NCI-H128 (cell line): ENCODE results near the gene NSA2.
"Not testable (repeated sequence)": the region's sequence is repeated elsewhere in the genome, so short reads cannot be mapped to it uniquely, and the experiment has no call there.

Source experiments
- DNase-seq: peaks from one replicate; lab custom pipeline; 2025; ENCODE audit not compliant: unreplicated experiment; lab: John Stamatoyannopoulos, UW

NSA2 gene

GRCh38 chr5:74766849-74767578 is at the start of gene NSA2, which contains the start of gene GFM2:
TSS of gene NSA2 (plus strand) at chr5:74767249. CDS start at chr5:74767361, 112 bp downstream.
TSS of gene GFM2 (minus strand) at chr5:74767117. CDS start at chr5:74763742, 3,375 bp downstream.
- DNase-seq = peak; percentile 77

DNA sequence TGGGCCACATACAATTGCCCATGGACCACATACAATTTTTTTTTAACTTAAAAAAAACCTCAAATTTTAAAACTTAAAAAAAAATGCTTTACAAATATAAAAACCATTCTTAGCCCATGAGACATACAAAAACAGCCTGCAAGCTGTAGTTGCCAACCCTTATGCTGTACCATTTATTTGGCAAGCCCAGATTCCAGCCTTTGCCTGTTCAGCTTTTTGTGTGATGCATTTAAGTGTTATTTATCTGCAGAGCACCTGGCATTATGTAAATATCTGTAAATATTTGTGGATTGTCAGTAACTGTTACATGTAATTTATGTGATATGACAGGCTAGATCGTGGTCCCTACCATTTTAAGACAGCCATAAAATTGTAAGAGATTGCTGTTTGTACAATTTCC is 49.5 kb upstream of the NSA2 start:
- no peak for DNase-seq

DNA sequence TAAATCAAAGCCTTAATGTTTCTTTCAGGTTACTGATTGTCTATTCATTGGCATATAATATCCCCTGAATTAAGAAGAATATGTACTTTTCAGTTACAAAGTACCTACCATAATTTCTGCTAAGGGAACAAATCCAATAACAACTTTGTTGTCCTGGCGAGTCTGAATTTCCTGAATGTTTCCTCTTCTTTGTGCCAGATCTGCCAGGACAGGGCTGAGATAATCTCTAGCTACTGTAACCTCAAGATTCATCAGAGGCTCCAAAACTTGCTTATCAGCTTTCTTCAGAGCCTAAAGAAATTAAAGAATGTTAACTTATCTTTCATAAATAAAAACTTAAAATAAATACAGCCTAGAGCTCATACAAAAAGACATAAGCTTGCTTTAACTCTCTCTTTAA is 44.8 kb upstream of the NSA2 start:
- no peak for DNase-seq

GRCh38 chr5:74725331-74725730 is 41.7 kb upstream of the NSA2 start:
- no peak for DNase-seq

GRCh38 chr5:74736759-74737158 is 30.3 kb upstream of the NSA2 start:
- DNase-seq = no peak

DNA sequence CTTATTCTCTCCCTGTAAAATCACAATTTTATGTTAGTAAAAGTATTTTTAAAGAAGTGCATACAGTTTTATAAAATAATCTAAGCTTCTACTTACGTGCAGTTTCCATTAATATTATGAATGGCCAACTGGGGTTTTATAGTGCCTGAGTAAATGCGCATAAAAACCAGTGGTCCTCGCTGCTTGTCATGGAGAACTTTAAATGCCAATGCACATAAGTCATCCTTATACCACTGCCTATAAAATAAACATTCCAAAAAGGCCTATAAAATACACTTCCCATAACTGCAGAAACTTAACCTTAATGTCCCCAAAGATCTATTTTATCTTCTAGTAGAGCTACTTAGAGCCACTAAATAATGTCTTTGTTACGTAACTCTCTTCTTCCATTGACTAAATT is 28.6 kb upstream of the NSA2 start:
- DNase-seq = no peak

DNA sequence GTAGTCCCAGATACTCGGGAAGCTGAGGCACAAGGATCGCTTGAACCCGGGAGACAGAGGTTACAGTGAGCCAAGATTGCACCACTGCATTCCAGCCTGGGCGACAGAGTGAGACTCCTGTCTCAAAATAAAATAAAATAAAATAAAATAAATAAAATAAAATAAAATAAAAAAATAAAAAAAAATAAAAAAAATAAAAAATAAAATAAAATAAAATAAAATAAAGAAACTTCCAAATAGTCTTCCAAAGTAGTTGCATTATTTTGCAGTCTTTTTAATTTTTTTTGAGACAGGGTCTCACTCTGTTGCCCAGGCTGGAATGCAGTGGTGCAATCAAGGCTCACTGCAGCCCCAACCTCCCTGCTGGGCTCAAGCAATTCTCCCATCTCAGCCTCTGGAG is 18.3 kb upstream of the NSA2 start:
- not testable (repeated sequence) for DNase-seq

DNA sequence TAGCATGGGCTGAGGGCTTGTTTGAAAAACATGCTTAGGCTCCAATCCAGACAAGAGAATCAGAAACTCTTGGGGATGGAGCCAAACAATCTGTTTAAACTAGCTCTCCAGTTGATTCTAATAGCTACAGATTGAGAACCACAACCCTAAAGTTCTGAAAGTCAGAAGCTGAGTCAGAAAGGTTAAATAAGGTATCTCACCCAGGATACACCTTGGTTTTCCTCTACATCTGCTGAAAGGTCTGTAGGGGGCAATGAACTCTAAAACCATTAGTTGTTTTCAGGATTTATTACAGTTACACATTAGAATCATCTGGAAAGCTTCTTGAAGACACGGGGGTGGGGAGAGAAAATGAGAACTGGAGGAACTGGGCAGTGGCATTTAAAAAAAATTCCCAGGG is 5.8 kb upstream of the NSA2 start:
- no peak for DNase-seq

DNA sequence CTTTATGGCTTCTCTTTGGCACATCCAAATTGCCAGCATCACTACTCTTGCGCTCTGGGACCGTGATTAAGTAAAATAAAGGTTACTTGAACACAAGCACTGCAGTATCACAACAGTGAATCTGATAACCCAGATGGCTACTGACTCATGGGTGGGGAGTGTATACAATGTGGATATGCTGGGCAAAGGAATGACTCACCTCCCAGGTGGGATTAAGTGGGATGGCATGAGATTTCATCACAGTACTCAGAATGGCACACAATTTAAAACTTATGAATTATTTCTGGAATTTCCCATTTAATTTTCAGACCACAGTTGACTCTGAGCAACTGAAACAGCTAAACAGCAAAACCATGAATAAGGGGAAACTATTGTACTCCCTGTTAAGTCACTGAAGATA is 4.5 kb upstream of the NSA2 start:
- DNase-seq = no peak

DNA sequence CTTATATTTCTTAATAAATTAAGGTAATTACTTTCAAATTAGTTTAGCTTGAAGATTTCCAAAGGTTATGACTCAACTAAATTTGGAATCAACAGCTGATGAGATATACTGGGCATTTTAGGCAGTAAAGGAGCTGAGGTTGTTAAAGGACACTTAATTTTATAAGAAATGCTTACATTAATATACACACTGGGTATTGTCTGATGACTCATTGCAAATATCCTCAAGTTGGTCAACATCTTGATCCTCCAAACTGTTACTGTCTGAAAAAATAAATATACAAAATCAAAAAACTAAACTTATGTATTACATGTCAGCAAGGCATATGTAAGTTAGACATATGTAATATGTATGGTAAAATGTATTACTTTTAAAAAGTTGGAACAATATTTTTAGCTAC is 3.5 kb upstream of the NSA2 start:
- DNase-seq = no peak

GRCh38 chr5:74765201-74765600 is 1.8 kb upstream of the NSA2 start:
- no peak for DNase-seq

- no peak for DNase-seq
These were observed 1.1 kb upstream of the NSA2 start for GRCh38 chr5:74765929-74766328.

- no peak for DNase-seq
These were observed 616 bp upstream of the NSA2 start for GRCh38 chr5:74766418-74766848.

GRCh38 chr5:74767579-74767913 is 497 bp downstream of the NSA2 start:
- no peak for DNase-seq

- no peak for DNase-seq
These were observed 5.3 kb downstream of the NSA2 start for GRCh38 chr5:74772359-74772758.

DNA sequence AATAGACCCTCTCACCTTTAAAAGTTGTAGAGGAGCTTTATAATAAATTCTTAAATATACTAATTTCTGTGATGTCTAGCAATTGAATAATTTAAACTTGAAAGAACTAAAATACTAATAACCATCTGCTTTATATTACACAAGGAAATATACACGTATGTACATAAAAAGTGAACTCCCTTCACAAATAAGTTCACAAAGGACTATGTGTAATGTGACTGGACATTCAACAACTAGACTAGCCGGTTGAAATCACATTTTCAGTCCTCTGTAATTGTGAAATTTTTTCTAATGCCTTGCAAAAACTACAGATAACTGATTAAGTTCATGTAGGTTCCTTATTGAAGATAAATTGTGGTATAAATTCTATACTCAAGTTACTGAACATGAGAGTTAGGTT is 11.6 kb downstream of the NSA2 start:
- no peak for DNase-seq

GRCh38 chr5:74786851-74787250 is 19.8 kb downstream of the NSA2 start:
- DNase-seq = no peak

GRCh38 chr5:74787424-74787823 is 20.4 kb downstream of the NSA2 start:
- no peak for DNase-seq

GRCh38 chr5:74791669-74792068 is 24.6 kb downstream of the NSA2 start:
- DNase-seq = not testable (repeated sequence)

GRCh38 chr5:74798977-74799911 is 32.2 kb downstream of the NSA2 start:
- DNase-seq = no peak

GRCh38 chr5:74801197-74801596 is 34.1 kb downstream of the NSA2 start:
- DNase-seq = no peak

DNA sequence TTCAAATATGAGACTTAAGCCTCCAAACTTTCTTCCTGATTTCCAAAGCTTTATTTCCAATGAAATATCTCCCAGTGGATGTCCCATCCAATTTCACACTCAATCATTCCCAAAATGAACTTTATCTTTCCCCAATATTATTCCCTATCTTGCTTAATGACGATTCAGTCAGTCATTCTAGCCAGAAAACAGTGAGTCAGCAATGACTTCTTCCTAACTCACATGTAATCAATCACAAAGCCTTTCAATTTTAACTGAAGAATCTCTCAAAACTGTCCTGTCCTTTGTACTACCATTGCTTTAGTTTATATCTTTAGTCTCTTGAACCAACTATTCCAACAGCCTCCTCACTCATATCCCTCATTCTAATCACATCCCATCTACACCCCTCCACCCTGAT is 34.9 kb downstream of the NSA2 start:
- no peak for DNase-seq
